ENCODE results near the gene ZNF816. TPM values are rescaled to one million over a fixed set of nuclear protein-coding genes. Genes with fewer than 3 reads are reported as not detected.
"Not testable (repeated sequence)": the region's sequence is repeated elsewhere in the genome, so short reads cannot be mapped to it uniquely, and the experiment has no call there.

The ZNF816 gene
- total RNA-seq, 4 donors from 2014 or later: 3.1 to 25.4 (median 11.9) TPM

GRCh38 chr19:52943134-52943883, 19.4 kb downstream of the ZNF816 start:
- H3K9me3 ChIP-seq: peaks cover 0 to 5% of the 10 kb centered on the region in 2 donors

DNA sequence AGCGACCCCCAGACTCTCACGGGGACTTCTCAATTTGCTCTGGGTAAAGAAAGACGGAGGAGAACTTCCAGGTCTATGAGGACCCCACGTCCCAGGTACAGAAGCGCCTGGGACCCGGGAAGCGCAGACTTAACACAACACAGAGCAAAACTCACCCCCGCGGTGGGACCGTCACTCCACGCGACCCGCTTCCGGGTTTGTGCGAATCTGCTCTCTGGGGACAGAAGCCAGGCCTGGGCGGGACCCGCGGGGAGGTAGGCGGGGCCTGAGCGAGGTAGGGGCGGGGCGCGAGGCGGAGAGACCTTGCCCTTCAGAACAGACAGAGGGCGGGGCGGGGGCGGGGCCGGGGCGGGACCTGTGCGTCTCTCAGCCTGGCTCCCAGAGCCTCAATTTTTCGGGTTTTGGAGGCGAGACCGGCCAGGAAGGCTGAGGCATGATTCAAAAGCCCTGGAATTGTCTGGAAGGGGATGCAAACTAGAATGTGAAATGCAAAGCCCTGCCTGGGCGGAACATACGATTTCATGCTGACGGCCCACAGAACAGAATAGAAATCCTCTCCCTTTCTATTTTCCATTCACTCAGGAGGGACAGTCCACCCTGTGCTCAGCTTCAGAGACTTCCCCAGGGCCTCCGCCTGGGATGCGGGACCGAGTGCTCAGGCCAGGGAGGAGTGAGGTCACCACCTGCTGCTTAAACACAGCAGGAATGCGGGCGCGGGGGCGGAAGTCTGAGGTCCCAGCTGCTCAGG, 20.1 kb downstream of the ZNF816 start:
- Histone ChIP-seq H3K9me3 (no peaks in the 10 kb centered on the region), H3K4me3 (peak overlapping the region; percentile 66 to 91), H3K27me3 (no peaks in the 10 kb centered on the region), H3K36me3 (no peaks in the 10 kb centered on the region), H3K4me1 (no peaks in the 10 kb centered on the region), H3K27ac (peak overlapping the region; percentile 82 to 86)
- intact Hi-C loops (cut with DNase I; ENCODE audit: low total_unique reads): no loop called here
- peak; percentile 94 to 98 for DNase-seq
- TF ChIP-seq, protein P1, sequence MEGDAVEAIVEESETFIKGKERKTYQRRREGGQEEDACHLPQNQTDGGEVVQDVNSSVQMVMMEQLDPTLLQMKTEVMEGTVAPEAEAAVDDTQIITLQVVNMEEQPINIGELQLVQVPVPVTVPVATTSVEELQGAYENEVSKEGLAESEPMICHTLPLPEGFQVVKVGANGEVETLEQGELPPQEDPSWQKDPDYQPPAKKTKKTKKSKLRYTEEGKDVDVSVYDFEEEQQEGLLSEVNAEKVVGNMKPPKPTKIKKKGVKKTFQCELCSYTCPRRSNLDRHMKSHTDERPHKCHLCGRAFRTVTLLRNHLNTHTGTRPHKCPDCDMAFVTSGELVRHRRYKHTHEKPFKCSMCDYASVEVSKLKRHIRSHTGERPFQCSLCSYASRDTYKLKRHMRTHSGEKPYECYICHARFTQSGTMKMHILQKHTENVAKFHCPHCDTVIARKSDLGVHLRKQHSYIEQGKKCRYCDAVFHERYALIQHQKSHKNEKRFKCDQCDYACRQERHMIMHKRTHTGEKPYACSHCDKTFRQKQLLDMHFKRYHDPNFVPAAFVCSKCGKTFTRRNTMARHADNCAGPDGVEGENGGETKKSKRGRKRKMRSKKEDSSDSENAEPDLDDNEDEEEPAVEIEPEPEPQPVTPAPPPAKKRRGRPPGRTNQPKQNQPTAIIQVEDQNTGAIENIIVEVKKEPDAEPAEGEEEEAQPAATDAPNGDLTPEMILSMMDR (IDR thresholded peaks at IDR 0.05): peak in 1 of 4 experiments; percentile 7
- TF ChIP-seq POLR2A (IDR thresholded peaks at IDR 0.05): peak; percentile 23 to 83

More at GRCh38 chr19:52943134-52943883, 19.4 kb downstream of the ZNF816 start:
- Histone ChIP-seq H3K36me3 (no peaks in the 10 kb centered on the region), H3K27ac (peak overlapping the region; percentile 74 to 86), H3K27me3 (no peaks in the 10 kb centered on the region), H3K4me1 (no peaks in the 10 kb centered on the region), H3K4me3 (peak overlapping the region; percentile 66 to 91)
- no peak for TF ChIP-seq POLR2A (IDR thresholded peaks at IDR 0.05)
- TF ChIP-seq, protein P1 (IDR thresholded peaks at IDR 0.05): no peak
- intact Hi-C loops (cut with DNase I; ENCODE audit: low total_unique reads): no loop called here
- DNase-seq: no peak

DNA sequence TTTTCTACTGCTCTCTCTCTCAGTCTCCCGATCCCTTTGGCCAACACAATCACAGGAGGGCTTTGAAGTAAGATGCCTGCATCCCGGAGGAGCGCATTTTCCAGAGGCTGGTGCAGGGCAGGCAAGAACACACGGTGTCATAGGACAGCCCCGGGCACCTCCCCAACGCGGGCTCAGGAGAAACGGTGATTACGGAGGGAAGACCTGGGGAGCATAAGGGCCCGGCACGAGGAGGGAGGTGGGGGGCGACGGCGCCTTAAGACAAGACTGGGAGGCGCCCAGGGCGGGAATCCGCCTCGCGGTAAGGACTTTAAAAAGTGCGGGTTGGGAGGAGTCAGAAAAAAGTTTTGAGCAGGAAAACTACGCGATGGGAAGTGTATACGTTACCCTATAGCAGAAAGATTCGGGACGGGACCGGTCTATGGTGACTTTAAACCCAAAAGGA, 20.7 kb downstream of the ZNF816 start:
- intact Hi-C loops (cut with DNase I; ENCODE audit: low total_unique reads): no loop called here
- peak overlapping the region; percentile 82 to 86 for H3K27ac ChIP-seq
- TF ChIP-seq, protein P1 (IDR thresholded peaks at IDR 0.05): no peak
- TF ChIP-seq POLR2A (IDR thresholded peaks at IDR 0.05): no peak
- no peaks in the 10 kb centered on the region for H3K27me3 ChIP-seq
- no peaks in the 10 kb centered on the region for H3K36me3 ChIP-seq
- DNase-seq: peak; percentile 36 to 41
- peak overlapping the region; percentile 66 to 91 for H3K4me3 ChIP-seq
- H3K9me3 ChIP-seq: no peaks in the 10 kb centered on the region
- no peaks in the 10 kb centered on the region for H3K4me1 ChIP-seq

GRCh38 chr19:52941523-52941922, 21.2 kb downstream of the ZNF816 start:
- H3K36me3 ChIP-seq; intact Hi-C loops (cut with DNase I; ENCODE audit: low total_unique reads); H3K9me3 ChIP-seq; H3K27me3 ChIP-seq; DNase-seq; H3K4me1 ChIP-seq: not testable (repeated sequence)
- Histone ChIP-seq H3K27ac (peak overlapping the region; percentile 82 to 86), H3K4me3 (peak overlapping the region; percentile 66 to 91)
- peak in 1 of 2 donors; percentile 18 for TF ChIP-seq POLR2A (IDR thresholded peaks at IDR 0.05)

DNA sequence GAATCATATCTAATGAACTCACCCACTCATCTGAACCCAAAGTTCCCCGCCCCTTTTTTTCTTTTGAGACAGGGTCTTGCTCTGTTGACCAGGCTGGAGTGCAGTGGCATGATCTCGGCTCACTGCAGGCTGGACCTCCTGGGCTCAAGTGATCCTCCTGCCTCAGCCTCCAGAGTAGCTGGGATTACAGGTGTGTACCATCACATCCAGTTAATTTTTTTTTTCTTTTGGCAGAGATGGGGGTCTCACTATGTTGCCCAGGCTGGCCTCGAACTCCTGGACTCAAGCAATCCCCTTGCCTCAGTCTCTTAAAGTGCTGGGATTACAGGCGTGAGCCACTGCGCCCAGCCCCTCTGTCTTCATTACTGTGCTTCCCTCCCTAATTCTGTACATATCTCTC, 21.8 kb downstream of the ZNF816 start:
- H3K4me3 ChIP-seq: not testable (repeated sequence)

DNA sequence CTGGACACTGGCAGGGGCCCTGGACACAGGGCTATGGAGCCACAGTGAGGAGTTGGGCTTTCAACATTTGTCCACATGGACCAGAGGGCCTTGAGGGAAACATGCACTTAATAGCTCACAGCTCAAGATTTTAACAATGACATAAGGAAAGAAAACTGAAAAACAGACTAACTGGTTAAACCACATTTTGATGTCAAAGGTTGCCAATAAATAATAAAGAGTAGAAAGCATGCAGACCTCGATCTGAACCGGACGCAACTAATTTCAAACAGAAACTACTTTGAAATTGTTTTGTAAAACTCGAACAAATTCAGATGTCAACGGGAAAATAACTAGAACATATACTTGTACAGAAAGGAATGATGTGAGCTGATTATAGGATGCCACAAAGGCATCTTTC, 23.9 kb downstream of the ZNF816 start:
- no peak for DNase-seq
- Histone ChIP-seq H3K4me1 (no peaks in the 10 kb centered on the region), H3K4me3 (no peak overlapping the region), H3K36me3 (no peaks in the 10 kb centered on the region), H3K27ac (no peak overlapping the region), H3K9me3 (no peaks in the 10 kb centered on the region), H3K27me3 (no peaks in the 10 kb centered on the region)
- intact Hi-C loops (cut with DNase I; ENCODE audit: low total_unique reads): no loop called here
- TF ChIP-seq POLR2A (IDR thresholded peaks at IDR 0.05): no peak
- TF ChIP-seq, protein P1 (IDR thresholded peaks at IDR 0.05): no peak

More for the DNA sequence above, 21.8 kb downstream of the ZNF816 start:
- intact Hi-C loops (cut with DNase I; ENCODE audit: low total_unique reads); H3K36me3 ChIP-seq; H3K4me1 ChIP-seq; DNase-seq; H3K27ac ChIP-seq; H3K9me3 ChIP-seq; H3K27me3 ChIP-seq: not testable (repeated sequence)
